K562 (cell line): ENCODE measurements around the gene PRSS22. TPM values are rescaled to one million over a fixed set of nuclear protein-coding genes. Genes with fewer than 3 reads are reported as not detected.
A peak's percentile ranks its signal among the peaks of the same experiment; 100 is the strongest.

Experiments used
- ARHGAP35 ChIP-seq: fragments of 450-650 bp; IDR thresholded peaks from 2 replicates; pipeline ENCODE4 v1.6.1; 2018; ENCODE audit not compliant: partially characterized antibody
- CBFA2T2 ChIP-seq: fragments of 450-650 bp; conservative IDR thresholded peaks from 2 replicates; pipeline ENCODE4 v1.6.1; 2017; ENCODE audit warnings: mild to moderate bottlenecking
- CTBP1 ChIP-seq: fragments of 450-650 bp; IDR thresholded peaks from 2 replicates; pipeline ENCODE4 v1.6.1; 2016; ENCODE audit warnings: borderline replicate concordance
- JUN ChIP-seq, 2 experiments: sonication (generic) in 1 of 2; formaldehyde crosslinking in 1 of 2; IDR thresholded peaks; 2 replicates each; pipeline versions ENCODE4 v1.6.1 to v1.8.0; 2012 to 2022; ENCODE audit warnings: borderline replicate concordance in 2 of 2, mild to moderate bottlenecking in 2 of 2, improper control_type of control experiment in 1 of 2, low read depth in 1 of 2, low read length in 1 of 2, missing genetic modification reagents in 1 of 2
- KLF16 ChIP-seq: IDR thresholded peaks from 2 replicates; pipeline ENCODE4 v1.6.1; 2016; ENCODE audit warnings: antibody characterized with exemption
- MAZ ChIP-seq, 2 experiments: fragments of 450-650 bp in 1 of 2; sonication (generic) in 1 of 2; formaldehyde crosslinking; IDR thresholded peaks in 1 of 2; conservative IDR thresholded peaks in 1 of 2; 2 replicates each; pipeline versions ENCODE4 v1.4.0 to v1.5.0; 2020; ENCODE audit warnings: mild to moderate bottlenecking in 1 of 2, missing genetic modification reagents in 1 of 2
- MTA1 ChIP-seq: fragments of 450-650 bp; IDR thresholded peaks from 2 replicates; pipeline ENCODE4 v1.6.1; 2017; ENCODE audit warnings: borderline replicate concordance
- NEUROD1 ChIP-seq: fragments of 150-350 bp; IDR thresholded peaks from 2 replicates; pipeline ENCODE4 v1.6.1; 2014; ENCODE audit warnings: borderline replicate concordance, low read length, low read depth; ENCODE audit not compliant: partially characterized antibody
- SMARCC2 ChIP-seq: fragments of 450-650 bp; IDR thresholded peaks from 2 replicates; pipeline ENCODE4 v1.6.1; 2017; ENCODE audit warnings: antibody characterized with exemption, moderate library complexity, mild to moderate bottlenecking, low read depth
- SRF ChIP-seq, 2 experiments: fragments of 250-450, 450-650 bp in 1 of 2; sonication (Bioruptor Pico) in 1 of 2; sonication (generic) in 1 of 2; formaldehyde crosslinking; IDR thresholded peaks; 2 replicates each; pipeline versions ENCODE4 v1.5.0 to v1.5.1; 2020 to 2022; ENCODE audit warnings: mild to moderate bottlenecking in 1 of 2, missing genetic modification reagents in 1 of 2
- TARDBP ChIP-seq: fragments of 450-650 bp; IDR thresholded peaks from 2 replicates; pipeline ENCODE4 v1.6.1; 2016
- TBL1XR1 ChIP-seq, 2 experiments: IDR thresholded peaks; 2 replicates each; pipeline ENCODE4 v1.6.1; 2012; ENCODE audit warnings: improper control_type of control experiment in 2 of 2, low read length in 2 of 2, mild to moderate bottlenecking in 1 of 2
- TGIF2 ChIP-seq: sonication (generic); formaldehyde crosslinking; IDR thresholded peaks from 2 replicates; pipeline ENCODE4 v1.8.1; 2022; ENCODE audit warnings: mild to moderate bottlenecking, missing genetic modification reagents, moderate library complexity
- ZFPM2 ChIP-seq: fragments of 250-450 bp; sonication (Bioruptor Pico); IDR thresholded peaks from 2 replicates; pipeline ENCODE4 v1.5.1; 2022; ENCODE audit warnings: mild to moderate bottlenecking
- ZKSCAN1 ChIP-seq: fragments of 150-350 bp; IDR thresholded peaks from 2 replicates; pipeline ENCODE4 v1.6.1; 2016; ENCODE audit warnings: low read depth, low read length
- ZNF764 ChIP-seq: fragments of 250-450 bp; sonication (Bioruptor Pico); IDR thresholded peaks from 2 replicates; pipeline ENCODE4 v1.4.0; 2020; ENCODE audit warnings: low read depth, mild to moderate bottlenecking, moderate library complexity
- ZNF830 ChIP-seq: fragments of 250-450 bp; sonication (Bioruptor Pico); IDR thresholded peaks from 2 replicates; pipeline ENCODE4 v1.5.0; 2021; ENCODE audit warnings: mild to moderate bottlenecking
- polyA plus RNA-seq, 8 experiments: library from polyadenylated mRNA; depleted of rRNA in 4 of 8; stranded (reverse) in 5 of 8; unstranded in 3 of 8; fragments of >200 nt; fragmentation: Nextera tagmentation in 2 of 8; fragmentation: Illumina TruSeq in 1 of 8; extraction: Ambion mirVana in 2 of 8; extraction: Trizol in 1 of 8; gene quantifications; 2 replicates each; pipeline versions ENCODE4 v1.2.1 to v1.2.3, GENCODE V29; 2011 to 2014; ENCODE audit warnings: inconsistent platforms in 1 of 8, missing spikeins in 1 of 8
- total RNA-seq, 7 experiments: library from RNA; depleted of rRNA in 6 of 7; stranded (reverse); fragments of >200 nt in 6 of 7; fragmentation: Illumina TruSeq in 2 of 7; extraction: Trizol in 2 of 7; gene quantifications; 2 replicates each; pipeline versions ENCODE4 v1.2.1 to v1.2.3, GENCODE V29; 2011 to 2021; ENCODE audit warnings: low replicate concordance in 1 of 7
- TF ChIP-seq, protein P1 (sequence below): fragments of 450-650 bp; IDR thresholded peaks from 2 replicates; pipeline ENCODE4 v1.7.0; 2016; ENCODE audit warnings: borderline replicate concordance
- TF ChIP-seq, protein P2 (sequence below): sonication (generic); formaldehyde crosslinking; IDR thresholded peaks from 2 replicates; pipeline ENCODE4 v1.8.0; 2022; ENCODE audit warnings: missing genetic modification reagents, mild to moderate bottlenecking, moderate library complexity, borderline replicate concordance
- TF ChIP-seq, protein P3 (sequence below): sonication (generic); formaldehyde crosslinking; IDR thresholded peaks from 2 replicates; pipeline ENCODE4 v1.9.0; 2022; ENCODE audit warnings: mild to moderate bottlenecking, missing genetic modification reagents
- TF ChIP-seq, protein P4 (sequence below): sonication (generic); formaldehyde crosslinking; IDR thresholded peaks from 2 replicates; pipeline ENCODE4 v1.8.0; 2022; ENCODE audit warnings: missing genetic modification reagents, mild to moderate bottlenecking, borderline replicate concordance
- TF ChIP-seq, protein P5 (sequence below): fragments of 250-450 bp; sonication (Bioruptor Pico); IDR thresholded peaks from 2 replicates; pipeline ENCODE4 v1.4.0; 2020; ENCODE audit warnings: borderline replicate concordance

The PRSS22 gene
- total and polyA plus RNA-seq, 9 of the 15 experiments (the other 6 are each of a cell fraction or from before 2014, with no cell fraction given) = 0.13 to 0.42 TPM; not detected in 7

DNA sequence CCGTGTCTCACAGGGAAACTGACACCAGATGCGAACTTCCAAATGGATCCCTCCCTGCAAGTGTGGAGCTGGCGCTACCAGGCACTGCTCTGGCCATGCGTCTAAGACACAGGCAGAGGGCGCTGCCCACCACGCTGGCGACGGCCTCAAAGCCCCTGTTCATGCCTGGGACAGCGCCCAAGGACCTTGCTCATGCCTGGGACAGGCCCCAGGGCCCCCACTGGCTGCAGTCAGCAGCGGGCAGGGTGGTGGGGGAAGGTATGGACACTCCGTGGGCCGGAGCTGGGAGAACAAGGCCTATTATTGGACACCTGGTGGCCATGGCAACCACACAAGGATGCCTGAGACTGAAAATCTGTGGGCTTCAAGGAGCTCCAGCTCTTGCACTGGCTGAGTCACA, 19.0 kb downstream of the PRSS22 start (continued):
- TF ChIP-seq JUN (IDR thresholded peaks at IDR 0.05; ENCODE audit: borderline replicate concordance, low read depth, low read length) (peak; percentile 37; the same call in 1 of the 2 replicates), JUN (CRISPR knock-in tag; IDR thresholded peaks at IDR 0.05; ENCODE audit: borderline replicate concordance) (no peak), MAZ (CRISPR knock-in tag; conservative IDR thresholded peaks at IDR 0.05 in 1 of 2, IDR thresholded peaks at IDR 0.05 in 1 of 2) (peak in 1 of 2 experiments; percentile 10; a peak in 1 of 4 replicates), TGIF2 (CRISPR knock-in tag) (no peak), MTA1 (no peak), TBL1XR1 (IDR thresholded peaks at IDR 0.05; ENCODE audit: low read length in 2 of 2) (no peak), ZNF830 (CRISPR knock-in tag) (no peak), KLF16 (no peak), ZNF764 (CRISPR knock-in tag) (no peak), ZKSCAN1 (no peak), SMARCC2 (no peak), ZFPM2 (CRISPR knock-in tag) (no peak), SRF (CRISPR knock-in tag; IDR thresholded peaks at IDR 0.05) (no peak), TARDBP (peak; percentile 61; the same call in 1 of the 2 replicates), NEUROD1 (peak; percentile 46), ARHGAP35 (no peak), CBFA2T2 (no peak), CTBP1 (peak; percentile 64; the same call in 1 of the 2 replicates)
- TF ChIP-seq, protein P1, sequence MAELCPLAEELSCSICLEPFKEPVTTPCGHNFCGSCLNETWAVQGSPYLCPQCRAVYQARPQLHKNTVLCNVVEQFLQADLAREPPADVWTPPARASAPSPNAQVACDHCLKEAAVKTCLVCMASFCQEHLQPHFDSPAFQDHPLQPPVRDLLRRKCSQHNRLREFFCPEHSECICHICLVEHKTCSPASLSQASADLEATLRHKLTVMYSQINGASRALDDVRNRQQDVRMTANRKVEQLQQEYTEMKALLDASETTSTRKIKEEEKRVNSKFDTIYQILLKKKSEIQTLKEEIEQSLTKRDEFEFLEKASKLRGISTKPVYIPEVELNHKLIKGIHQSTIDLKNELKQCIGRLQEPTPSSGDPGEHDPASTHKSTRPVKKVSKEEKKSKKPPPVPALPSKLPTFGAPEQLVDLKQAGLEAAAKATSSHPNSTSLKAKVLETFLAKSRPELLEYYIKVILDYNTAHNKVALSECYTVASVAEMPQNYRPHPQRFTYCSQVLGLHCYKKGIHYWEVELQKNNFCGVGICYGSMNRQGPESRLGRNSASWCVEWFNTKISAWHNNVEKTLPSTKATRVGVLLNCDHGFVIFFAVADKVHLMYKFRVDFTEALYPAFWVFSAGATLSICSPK = no peak
- TF ChIP-seq, protein P2, sequence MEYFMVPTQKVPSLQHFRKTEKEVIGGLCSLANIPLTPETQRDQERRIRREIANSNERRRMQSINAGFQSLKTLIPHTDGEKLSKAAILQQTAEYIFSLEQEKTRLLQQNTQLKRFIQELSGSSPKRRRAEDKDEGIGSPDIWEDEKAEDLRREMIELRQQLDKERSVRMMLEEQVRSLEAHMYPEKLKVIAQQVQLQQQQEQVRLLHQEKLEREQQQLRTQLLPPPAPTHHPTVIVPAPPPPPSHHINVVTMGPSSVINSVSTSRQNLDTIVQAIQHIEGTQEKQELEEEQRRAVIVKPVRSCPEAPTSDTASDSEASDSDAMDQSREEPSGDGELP (CRISPR knock-in tag) = peak; percentile 65; the same call in 1 of the 2 replicates
- TF ChIP-seq, protein P3, sequence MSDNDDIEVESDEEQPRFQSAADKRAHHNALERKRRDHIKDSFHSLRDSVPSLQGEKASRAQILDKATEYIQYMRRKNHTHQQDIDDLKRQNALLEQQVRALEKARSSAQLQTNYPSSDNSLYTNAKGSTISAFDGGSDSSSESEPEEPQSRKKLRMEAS = no peak
- TF ChIP-seq, protein P4, sequence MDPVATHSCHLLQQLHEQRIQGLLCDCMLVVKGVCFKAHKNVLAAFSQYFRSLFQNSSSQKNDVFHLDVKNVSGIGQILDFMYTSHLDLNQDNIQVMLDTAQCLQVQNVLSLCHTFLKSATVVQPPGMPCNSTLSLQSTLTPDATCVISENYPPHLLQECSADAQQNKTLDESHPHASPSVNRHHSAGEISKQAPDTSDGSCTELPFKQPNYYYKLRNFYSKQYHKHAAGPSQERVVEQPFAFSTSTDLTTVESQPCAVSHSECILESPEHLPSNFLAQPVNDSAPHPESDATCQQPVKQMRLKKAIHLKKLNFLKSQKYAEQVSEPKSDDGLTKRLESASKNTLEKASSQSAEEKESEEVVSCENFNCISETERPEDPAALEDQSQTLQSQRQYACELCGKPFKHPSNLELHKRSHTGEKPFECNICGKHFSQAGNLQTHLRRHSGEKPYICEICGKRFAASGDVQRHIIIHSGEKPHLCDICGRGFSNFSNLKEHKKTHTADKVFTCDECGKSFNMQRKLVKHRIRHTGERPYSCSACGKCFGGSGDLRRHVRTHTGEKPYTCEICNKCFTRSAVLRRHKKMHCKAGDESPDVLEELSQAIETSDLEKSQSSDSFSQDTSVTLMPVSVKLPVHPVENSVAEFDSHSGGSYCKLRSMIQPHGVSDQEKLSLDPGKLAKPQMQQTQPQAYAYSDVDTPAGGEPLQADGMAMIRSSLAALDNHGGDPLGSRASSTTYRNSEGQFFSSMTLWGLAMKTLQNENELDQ (CRISPR knock-in tag) = no peak
- TF ChIP-seq, protein P5, sequence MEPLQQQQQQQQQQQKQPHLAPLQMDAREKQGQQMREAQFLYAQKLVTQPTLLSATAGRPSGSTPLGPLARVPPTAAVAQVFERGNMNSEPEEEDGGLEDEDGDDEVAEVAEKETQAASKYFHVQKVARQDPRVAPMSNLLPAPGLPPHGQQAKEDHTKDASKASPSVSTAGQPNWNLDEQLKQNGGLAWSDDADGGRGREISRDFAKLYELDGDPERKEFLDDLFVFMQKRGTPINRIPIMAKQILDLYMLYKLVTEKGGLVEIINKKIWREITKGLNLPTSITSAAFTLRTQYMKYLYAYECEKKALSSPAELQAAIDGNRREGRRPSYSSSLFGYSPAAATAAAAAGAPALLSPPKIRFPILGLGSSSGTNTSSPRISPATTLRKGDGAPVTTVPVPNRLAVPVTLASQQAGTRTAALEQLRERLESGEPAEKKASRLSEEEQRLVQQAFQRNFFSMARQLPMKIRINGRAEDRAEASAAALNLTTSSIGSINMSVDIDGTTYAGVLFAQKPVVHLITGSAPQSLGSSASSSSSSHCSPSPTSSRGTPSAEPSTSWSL (CRISPR knock-in tag) = no peak
